ENCODE measurements around the gene ASIC4. TPM values are rescaled to one million over a fixed set of nuclear protein-coding genes. Genes with fewer than 3 reads are reported as not detected.

Gene ASIC4
- total and polyA plus RNA-seq, 7 donors = under 0.01 to 0.07 TPM; not detected in 5

DNA sequence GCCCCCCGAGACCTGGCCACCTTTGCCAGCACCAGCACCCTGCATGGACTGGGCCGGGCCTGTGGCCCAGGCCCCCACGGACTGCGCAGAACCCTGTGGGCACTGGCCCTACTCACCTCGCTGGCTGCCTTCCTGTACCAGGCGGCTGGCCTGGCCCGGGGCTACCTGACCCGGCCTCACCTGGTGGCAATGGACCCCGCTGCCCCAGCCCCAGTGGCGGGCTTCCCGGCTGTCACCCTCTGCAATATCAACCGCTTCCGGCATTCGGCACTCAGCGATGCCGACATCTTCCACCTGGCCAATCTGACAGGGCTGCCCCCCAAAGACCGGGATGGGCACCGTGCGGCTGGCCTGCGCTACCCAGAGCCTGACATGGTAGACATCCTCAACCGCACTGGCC, 554 bp downstream of the ASIC4 start:
- Histone ChIP-seq H3K4me1 (peaks cover 0 to 13% (median 8%) of the 10 kb centered on the region in 4 donors), H3K4me3 (no peak overlapping the region), H3K9me3 (no peaks in the 10 kb centered on the region), H3K36me3 (no peaks in the 10 kb centered on the region), H3K27ac (no peak overlapping the region), H3K27me3 (peaks cover 6 to 50% (median 9%) of the 10 kb centered on the region in 3 donors)
- DNase-seq = no peak
- intact Hi-C loops (cut with DNase I) = no loop called here
- TF ChIP-seq POLR2AphosphoS5 (IDR thresholded peaks at IDR 0.05) (no peak), POLR2A (IDR thresholded peaks at IDR 0.05) (no peak), EP300 (IDR thresholded peaks at IDR 0.05) (no peak)
- TF ChIP-seq, protein P1, sequence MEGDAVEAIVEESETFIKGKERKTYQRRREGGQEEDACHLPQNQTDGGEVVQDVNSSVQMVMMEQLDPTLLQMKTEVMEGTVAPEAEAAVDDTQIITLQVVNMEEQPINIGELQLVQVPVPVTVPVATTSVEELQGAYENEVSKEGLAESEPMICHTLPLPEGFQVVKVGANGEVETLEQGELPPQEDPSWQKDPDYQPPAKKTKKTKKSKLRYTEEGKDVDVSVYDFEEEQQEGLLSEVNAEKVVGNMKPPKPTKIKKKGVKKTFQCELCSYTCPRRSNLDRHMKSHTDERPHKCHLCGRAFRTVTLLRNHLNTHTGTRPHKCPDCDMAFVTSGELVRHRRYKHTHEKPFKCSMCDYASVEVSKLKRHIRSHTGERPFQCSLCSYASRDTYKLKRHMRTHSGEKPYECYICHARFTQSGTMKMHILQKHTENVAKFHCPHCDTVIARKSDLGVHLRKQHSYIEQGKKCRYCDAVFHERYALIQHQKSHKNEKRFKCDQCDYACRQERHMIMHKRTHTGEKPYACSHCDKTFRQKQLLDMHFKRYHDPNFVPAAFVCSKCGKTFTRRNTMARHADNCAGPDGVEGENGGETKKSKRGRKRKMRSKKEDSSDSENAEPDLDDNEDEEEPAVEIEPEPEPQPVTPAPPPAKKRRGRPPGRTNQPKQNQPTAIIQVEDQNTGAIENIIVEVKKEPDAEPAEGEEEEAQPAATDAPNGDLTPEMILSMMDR (IDR thresholded peaks at IDR 0.05) = no peak
- WGBS, 2 donors = 87 to 91% methylated on average over 21 of the region's 21 CpGs

DNA sequence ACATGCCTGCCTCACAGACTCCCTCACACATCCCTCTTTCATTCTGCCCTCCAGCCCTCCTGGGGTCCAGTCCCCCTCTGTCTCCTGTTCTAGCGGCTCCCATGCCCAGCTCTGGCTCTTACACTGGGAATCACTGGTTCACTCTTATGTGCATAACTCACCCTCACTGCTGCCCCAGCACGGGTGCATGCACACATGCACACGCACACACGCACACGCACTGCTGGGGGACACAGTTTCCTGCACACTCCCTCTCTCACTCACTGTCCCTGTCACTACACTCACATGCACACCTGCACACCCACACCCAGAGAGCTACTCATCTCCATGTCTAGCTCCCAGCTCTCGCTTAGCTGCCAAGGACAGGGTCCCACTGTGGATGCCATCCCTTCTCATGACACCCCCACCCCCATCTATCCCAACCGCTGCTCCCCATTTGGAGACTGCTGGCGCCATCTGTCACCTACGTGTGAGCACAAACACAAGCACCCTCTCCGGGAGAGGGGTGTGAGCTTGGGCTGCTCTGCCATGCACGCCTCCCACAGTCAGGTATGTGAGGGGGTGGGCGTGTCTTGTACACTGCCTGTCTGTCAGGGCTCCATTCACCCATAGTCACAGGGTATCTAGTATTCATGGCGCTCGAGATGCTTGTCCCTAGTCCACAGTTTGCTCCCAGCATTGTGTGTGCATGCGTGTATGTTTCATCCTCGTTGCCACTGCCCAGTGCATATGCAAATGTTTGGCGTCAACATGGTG, 1.8 kb downstream of the ASIC4 start:
- no peak for DNase-seq
- H3K4me1 ChIP-seq = peaks cover 0 to 9% (median 5%) of the 10 kb centered on the region in 4 donors
- no peak for TF ChIP-seq POLR2A (IDR thresholded peaks at IDR 0.05)
- TF ChIP-seq, protein P1 (IDR thresholded peaks at IDR 0.05) = no peak
- no peak for TF ChIP-seq EP300 (IDR thresholded peaks at IDR 0.05)
- no peak for TF ChIP-seq POLR2AphosphoS5 (IDR thresholded peaks at IDR 0.05)
- peaks cover 2 to 39% (median 4%) of the 10 kb centered on the region in 3 donors for H3K27me3 ChIP-seq
- H3K36me3 ChIP-seq = no peaks in the 10 kb centered on the region
- no peaks in the 10 kb centered on the region for H3K9me3 ChIP-seq
- no peak overlapping the region for H3K4me3 ChIP-seq
- WGBS, 2 donors = 48 to 69% methylated on average over 17 of the region's 17 CpGs
- no peak overlapping the region for H3K27ac ChIP-seq
- intact Hi-C loops (cut with DNase I) = no loop called here

DNA sequence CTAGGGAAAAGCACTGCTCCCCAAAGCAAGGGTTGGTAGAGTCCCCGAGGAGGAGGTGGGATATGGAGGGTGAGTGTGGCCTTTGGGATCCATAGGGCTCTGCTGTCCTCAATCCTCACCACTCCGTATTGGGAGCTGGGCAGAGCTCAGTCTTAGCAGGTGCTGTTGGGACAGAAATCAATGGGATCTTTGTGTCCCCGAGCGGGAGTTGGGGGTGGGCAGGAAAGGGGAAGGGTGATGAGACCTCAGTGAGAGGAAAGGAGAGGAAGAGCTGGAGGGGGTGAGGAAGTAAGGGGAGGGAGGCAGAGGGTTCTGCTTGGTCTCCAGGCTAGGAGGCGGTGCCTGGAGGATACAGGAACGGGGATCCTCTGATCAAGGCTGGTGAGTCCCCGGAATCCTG, 2.6 kb downstream of the ASIC4 start:
- peaks cover 0 to 31% (median 4%) of the 10 kb centered on the region in 3 donors for H3K27me3 ChIP-seq

DNA sequence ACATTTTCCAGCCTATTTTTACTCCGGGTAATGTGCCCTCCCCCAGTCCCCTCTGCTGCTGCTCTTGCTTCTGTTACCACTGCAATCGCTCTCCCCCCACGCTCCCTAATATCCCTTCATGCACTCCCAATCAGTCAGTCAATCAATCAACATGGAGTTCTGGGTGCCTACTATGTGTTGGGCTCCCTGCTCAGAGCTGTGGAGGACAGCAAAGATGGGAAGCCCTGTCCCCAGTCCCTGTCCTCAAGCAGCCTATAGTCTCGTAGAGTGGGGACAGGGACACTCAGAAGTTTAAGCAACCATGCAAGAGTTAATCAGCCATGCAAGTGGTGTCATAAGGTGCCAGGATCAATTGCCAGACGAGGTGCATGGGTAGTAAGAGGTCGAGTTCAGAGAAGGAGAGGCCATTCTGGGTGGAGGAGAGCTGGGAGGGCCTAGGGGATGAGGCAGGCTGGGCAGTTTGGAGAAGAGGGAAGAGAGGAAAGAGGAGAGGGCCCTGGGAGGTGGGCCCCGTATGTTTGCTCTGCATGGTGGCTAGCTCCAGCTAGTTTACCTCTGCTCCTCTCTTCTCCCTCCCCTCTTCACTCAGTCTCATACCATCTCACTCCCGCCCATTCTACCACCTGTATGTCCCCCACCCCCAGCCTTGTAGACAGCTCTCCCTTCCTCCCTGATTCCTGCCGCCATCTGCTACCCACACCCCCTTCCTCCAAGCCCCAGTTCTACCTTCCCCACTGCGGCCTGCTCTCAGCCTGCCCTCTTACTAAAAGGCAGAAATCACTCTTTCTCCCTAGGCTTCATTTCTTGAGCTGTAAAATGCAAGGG, 3.9 kb downstream of the ASIC4 start:
- TF ChIP-seq POLR2AphosphoS5 (IDR thresholded peaks at IDR 0.05) = no peak
- TF ChIP-seq EP300 (IDR thresholded peaks at IDR 0.05) = no peak
- TF ChIP-seq, protein P1 (IDR thresholded peaks at IDR 0.05) = no peak
- no peak for TF ChIP-seq POLR2A (IDR thresholded peaks at IDR 0.05)
- Histone ChIP-seq H3K4me3 (no peak overlapping the region), H3K27me3 (peaks cover 0 to 29% (median 4%) of the 10 kb centered on the region in 3 donors), H3K36me3 (no peaks in the 10 kb centered on the region), H3K4me1 (peaks cover 0 to 30% (median 26%) of the 10 kb centered on the region in 4 donors), H3K27ac (no peak overlapping the region), H3K9me3 (no peaks in the 10 kb centered on the region)
- WGBS, 2 donors = 52 to 65% methylated on average over 10 of the region's 10 CpGs
- DNase-seq = no peak
- intact Hi-C loops (cut with DNase I) = no loop called here

More for the DNA sequence above, 2.6 kb downstream of the ASIC4 start:
- intact Hi-C loops (cut with DNase I) = no loop called here
- Histone ChIP-seq H3K4me1 (peaks cover 0 to 17% (median 14%) of the 10 kb centered on the region in 4 donors), H3K9me3 (no peaks in the 10 kb centered on the region), H3K4me3 (no peak overlapping the region), H3K36me3 (no peaks in the 10 kb centered on the region), H3K27ac (no peak overlapping the region)
- WGBS, 2 donors = 50 to 59% methylated on average over 7 of the region's 7 CpGs
- TF ChIP-seq, protein P1 (IDR thresholded peaks at IDR 0.05) = no peak
- TF ChIP-seq POLR2AphosphoS5 (IDR thresholded peaks at IDR 0.05) (no peak), EP300 (IDR thresholded peaks at IDR 0.05) (no peak), POLR2A (IDR thresholded peaks at IDR 0.05) (no peak)
- no peak for DNase-seq
